PC-9 (cell line): ENCODE measurements around the gene CNOT3. TPM values are rescaled to one million over a fixed set of nuclear protein-coding genes. Genes with fewer than 3 reads are reported as not detected.
"Not testable (repeated sequence)": the region's sequence is repeated elsewhere in the genome, so short reads cannot be mapped to it uniquely, and the experiment has no call there.

ENCODE experiments used
- BruUV-seq: library from RNA; stranded (reverse); fragments of 400-500 nt; replicated peaks from 2 replicates; lab custom pipeline; 2021; lab: Mats Ljungman, UMichigan
- CTCF ChIA-PET: fragments of 300-600 bp; sonication (Branson Sonifier 250); formaldehyde crosslinking; loops from one replicate; lab custom pipeline; 2022; ENCODE audit warnings: antibody characterized with exemption; lab: Charles Lee
- POLR2A ChIA-PET: fragments of 300-600 bp; sonication (Branson Sonifier 250); formaldehyde crosslinking; loops from one replicate; lab custom pipeline; 2022; ENCODE audit warnings: antibody characterized with exemption; ENCODE audit not compliant: unreplicated experiment; lab: Charles Lee
- DNase-seq, 2 experiments: peaks; one replicate each; pipeline versions ENCODE4 v3.0.0 to v3.0.0-alpha.2; 2015 to 2022; ENCODE audit warnings: mixed read lengths in 1 of 2
- H2AFZ ChIP-seq: fragments of 200-600 bp; sonication (generic); 2 replicates; pipeline ENCODE4 v1.8.1; 2017; ENCODE audit warnings: antibody characterized with exemption
- H3F3A ChIP-seq: fragments of 200-600 bp; sonication (generic); 2 replicates; pipeline ENCODE4 v1.8.1; 2017; ENCODE audit warnings: antibody characterized with exemption, mild to moderate bottlenecking, low read depth; ENCODE audit not compliant: insufficient read depth
- H3K27ac ChIP-seq: fragments of 200-600 bp; sonication (generic); 2 replicates; pipeline ENCODE4 v1.6.1; 2016; ENCODE audit warnings: mixed run types
- H3K27me3 ChIP-seq: fragments of 200-600 bp; sonication (generic); 2 replicates; pipeline ENCODE4 v1.6.1; 2016; ENCODE audit warnings: low read depth, mixed run types; ENCODE audit not compliant: insufficient read depth
- H3K36me3 ChIP-seq: fragments of 200-600 bp; sonication (generic); 2 replicates; pipeline ENCODE4 v1.6.1; 2016; ENCODE audit warnings: low read depth, mixed run types
- H3K4me1 ChIP-seq: fragments of 200-600 bp; sonication (generic); replicated peaks from 2 replicates; pipeline ENCODE4 v1.6.1; 2016; ENCODE audit warnings: mixed run types; ENCODE audit not compliant: insufficient read depth
- H3K4me2 ChIP-seq: fragments of 200-600 bp; sonication (generic); 2 replicates; pipeline ENCODE4 v1.6.1; 2017; ENCODE audit warnings: mixed run types
- H3K4me3 ChIP-seq: fragments of 200-600 bp; sonication (generic); 2 replicates; pipeline ENCODE4 v1.6.1; 2016; ENCODE audit warnings: mixed run types
- H3K79me2 ChIP-seq: fragments of 200-600 bp; sonication (generic); 2 replicates; pipeline ENCODE4 v1.6.1; 2017; ENCODE audit warnings: low read depth, mixed run types
- H3K9me2 ChIP-seq: fragments of 200-600 bp; sonication (generic); 2 replicates; pipeline ENCODE4 v1.8.1; 2017; ENCODE audit warnings: mild to moderate bottlenecking; ENCODE audit not compliant: insufficient read depth
- H3K9me3 ChIP-seq: fragments of 200-600 bp; sonication (generic); 2 replicates; pipeline ENCODE4 v1.8.1; 2016; ENCODE audit warnings: low read depth; ENCODE audit not compliant: insufficient read depth
- H4K20me1 ChIP-seq: fragments of 200-600 bp; sonication (generic); 2 replicates; pipeline ENCODE4 v1.8.1; 2017; ENCODE audit not compliant: insufficient read depth
- CTCF ChIP-seq: fragments of 200-600 bp; sonication (generic); conservative IDR thresholded peaks from 2 replicates; pipeline ENCODE4 v1.6.1; 2017; ENCODE audit warnings: mixed run types, antibody characterized with exemption, mild to moderate bottlenecking, moderate library complexity
- EZH2 ChIP-seq: fragments of 200-600 bp; sonication (generic); IDR thresholded peaks from 2 replicates; pipeline ENCODE4 v1.8.0; 2017; ENCODE audit warnings: antibody characterized with exemption, low read depth
- intact Hi-C: fragments of 100-400 bp; cut with micrococcal nuclease; formaldehyde crosslinking; loops from one replicate; pipeline ENCODE4 v1.10.0; 2022; ENCODE audit not compliant: unreplicated experiment
- total RNA-seq: library from RNA; stranded (reverse); gene quantifications from 2 replicates; pipeline ENCODE4 v1.2.3, GENCODE V29; 2021

The CNOT3 gene
- total RNA-seq, 1 experiment from 2014 or later: 89.1 TPM

- ChIA-PET CTCF (no interaction called here), POLR2A (interaction anchor here (0.6 to 0.7 kb wide), 3 partner anchors 38 to 364 kb away, joined by 3 to 10 read pairs (median 4); partner anchors contain the start of gene LENG9)
- Histone ChIP-seq H3F3A (peaks cover 16% of the 10 kb centered on the region), H3K9me3 (no peaks in the 10 kb centered on the region), H3K27ac (no peak overlapping the region), H3K4me2 (no peak overlapping the region), H3K4me1 (0 out of 2 replicates have a peak, but pooled peaks cover 7% of the 10 kb centered on the region), H3K9me2 (no peaks in the 10 kb centered on the region), H4K20me1 (no peaks in the 10 kb centered on the region), H2AFZ (no peak overlapping the region), H3K27me3 (peaks cover 23% of the 10 kb centered on the region), H3K4me3 (no peak overlapping the region), H3K79me2 (peaks cover 16% of the 10 kb centered on the region), H3K36me3 (no peaks in the 10 kb centered on the region)
- no peak for DNase-seq
- no peak for TF ChIP-seq CTCF
- TF ChIP-seq EZH2: no peak
- intact Hi-C loops: no loop called here
- no TSS peak for BruUV-seq
Observed at GRCh38 chr19:54099190-54099902, 38.2 kb upstream of the CNOT3 start.

GRCh38 chr19:54099903-54100255, 37.7 kb upstream of the CNOT3 start:
- Histone ChIP-seq H3K27me3 (peaks cover 21% of the 10 kb centered on the region), H3F3A (peaks cover 20% of the 10 kb centered on the region), H3K79me2 (peaks cover 21% of the 10 kb centered on the region)
- H3K27ac ChIP-seq, H3K9me3 ChIP-seq, H2AFZ ChIP-seq, H3K4me3 ChIP-seq, H3K4me2 ChIP-seq, BruUV-seq, H4K20me1 ChIP-seq, CTCF ChIA-PET, H3K4me1 ChIP-seq, H3K36me3 ChIP-seq, DNase-seq, H3K9me2 ChIP-seq: not testable (repeated sequence)
- intact Hi-C loops: loop anchor here (5.0 kb wide), 1 partner anchor 258 kb away; no protein-coding TSS in a partner anchor
- POLR2A ChIA-PET: interaction anchor here (0.7 kb wide), 2 partner anchors 37 to 80 kb away, joined by 3 to 4 read pairs; no protein-coding TSS in a partner anchor

GRCh38 chr19:54100561-54100960, 37.0 kb upstream of the CNOT3 start, which contains the start of gene OSCAR:
TSS of gene OSCAR (minus strand) at chr19:54100803. CDS start at chr19:54100792, 11 bp downstream.
- Histone ChIP-seq H3K4me3 (no peak within 1 kb of the TSS), H3F3A (peaks cover 25% of the 10 kb centered on the region), H3K4me1 (0 out of 2 replicates have a peak, but pooled peaks cover 7% of the 10 kb centered on the region), H3K9me2 (no peaks in the 10 kb centered on the region), H3K79me2 (peaks cover 23% of the 10 kb centered on the region), H3K36me3 (0 out of 2 replicates have a peak, but pooled peaks cover 4% of the 10 kb centered on the region), H4K20me1 (no peaks in the 10 kb centered on the region), H3K9me3 (no peaks in the 10 kb centered on the region), H3K27ac (no peak within 1 kb of the TSS), H2AFZ (no peak within 1 kb of the TSS), H3K4me2 (no peak within 1 kb of the TSS), H3K27me3 (peaks cover 14% of the 10 kb centered on the region)
- ChIA-PET CTCF (no interaction called here), POLR2A (interaction anchor here (0.6 to 0.7 kb wide), 2 partner anchors 36 to 232 kb away, joined by 3 to 4 read pairs; no protein-coding TSS in a partner anchor)
- no peak for TF ChIP-seq EZH2
- no peak for TF ChIP-seq CTCF
- no peak for DNase-seq
- no TSS peak for BruUV-seq
- intact Hi-C loops: loop anchor here (5.0 kb wide), 1 partner anchor 258 kb away; no protein-coding TSS in a partner anchor
